H9 (cell line): ENCODE measurements around the gene ANKRD17. TPM values are rescaled to one million over a fixed set of nuclear protein-coding genes. Genes with fewer than 3 reads are reported as not detected.

Experiments used
- DNase-seq: peaks from one replicate; pipeline ENCODE4 v3.0.0-alpha.2; 2017
- H2AFZ ChIP-seq: one replicate; pipeline ENCODE4 v1.6.1; 2013; ENCODE audit warnings: mild to moderate bottlenecking, low read length, control low read depth, moderate library complexity
- H2AK5ac ChIP-seq: 2 replicates; pipeline ENCODE4 v1.6.1; 2013; ENCODE audit warnings: low read length, control low read depth, mixed read lengths; ENCODE audit not compliant: insufficient read length
- H2BK120ac ChIP-seq: one replicate; pipeline ENCODE4 v1.6.1; 2013; ENCODE audit warnings: low read depth, mild to moderate bottlenecking, low read length, control low read depth, inconsistent platforms; ENCODE audit not compliant: poor library complexity, severe bottlenecking
- H2BK12ac ChIP-seq: 2 replicates; pipeline ENCODE4 v1.6.1; 2013; ENCODE audit warnings: low read length, control low read depth, mixed read lengths, low read depth; ENCODE audit not compliant: insufficient read length
- H2BK15ac ChIP-seq: 2 replicates; pipeline ENCODE4 v1.6.1; 2013; ENCODE audit warnings: low read depth, low read length, control low read depth
- H2BK20ac ChIP-seq: one replicate; pipeline ENCODE4 v1.6.1; 2013; ENCODE audit warnings: low read depth, mild to moderate bottlenecking, low read length, control low read depth, inconsistent platforms; ENCODE audit not compliant: poor library complexity, severe bottlenecking
- H2BK5ac ChIP-seq: 2 replicates; pipeline ENCODE4 v1.6.1; 2013; ENCODE audit warnings: low read length, control low read depth, mixed read lengths; ENCODE audit not compliant: insufficient read length
- H3K14ac ChIP-seq: 2 replicates; pipeline ENCODE4 v1.6.1; 2013; ENCODE audit warnings: low read length, control low read depth; ENCODE audit not compliant: insufficient read depth
- H3K18ac ChIP-seq: 2 replicates; pipeline ENCODE4 v1.6.1; 2013; ENCODE audit warnings: low read depth, mild to moderate bottlenecking, mixed read lengths, low read length, control low read depth; ENCODE audit not compliant: insufficient read length
- H3K23ac ChIP-seq: 2 replicates; pipeline ENCODE4 v1.6.1; 2013; ENCODE audit warnings: low read length, control low read depth, mixed read lengths, low read depth; ENCODE audit not compliant: insufficient read length
- H3K23me2 ChIP-seq: 2 replicates; pipeline ENCODE4 v1.6.1; 2013; ENCODE audit warnings: low read depth, mild to moderate bottlenecking, mixed read lengths, low read length, control low read depth; ENCODE audit not compliant: insufficient read length, poor library complexity, severe bottlenecking
- H3K27ac ChIP-seq: 2 replicates; pipeline ENCODE4 v1.5.1; 2013; ENCODE audit warnings: low read length, control low read depth, mixed read lengths, low read depth; ENCODE audit not compliant: insufficient read length
- H3K27me3 ChIP-seq: 2 replicates; pipeline ENCODE4 v1.6.1; 2013; ENCODE audit warnings: low read length, control low read depth, inconsistent platforms; ENCODE audit not compliant: insufficient read depth
- H3K4ac ChIP-seq: 2 replicates; pipeline ENCODE4 v1.6.1; 2013; ENCODE audit warnings: low read depth, mild to moderate bottlenecking, control low read depth, inconsistent platforms, low read length, moderate library complexity
- H3K4me1 ChIP-seq: 2 replicates; pipeline ENCODE4 v1.6.1; 2013; ENCODE audit warnings: low read length, control low read depth, inconsistent platforms; ENCODE audit not compliant: insufficient read depth
- H3K4me2 ChIP-seq: 2 replicates; pipeline ENCODE4 v1.6.1; 2013; ENCODE audit warnings: low read length, control low read depth, mixed read lengths; ENCODE audit not compliant: insufficient read length, insufficient read depth
- H3K56ac ChIP-seq: 2 replicates; pipeline ENCODE4 v1.6.1; 2013; ENCODE audit warnings: low read depth, mild to moderate bottlenecking, mixed read lengths, low read length, control low read depth; ENCODE audit not compliant: insufficient read length
- H3K79me1 ChIP-seq: 2 replicates; pipeline ENCODE4 v1.6.1; 2013; ENCODE audit warnings: low read depth, mild to moderate bottlenecking, moderate library complexity, low read length, control low read depth, inconsistent platforms; ENCODE audit not compliant: insufficient read depth, poor library complexity, severe bottlenecking
- H3K79me2 ChIP-seq: 2 replicates; pipeline ENCODE4 v1.6.1; 2013; ENCODE audit warnings: low read length, control low read depth, inconsistent platforms; ENCODE audit not compliant: insufficient read depth
- H3K9ac ChIP-seq: 2 replicates; pipeline ENCODE4 v1.6.1; 2013; ENCODE audit warnings: low read length, control low read depth, mixed read lengths; ENCODE audit not compliant: insufficient read length; ENCODE audit errors: extremely low read depth
- H3K9me3 ChIP-seq: one replicate; pipeline ENCODE4 v1.6.1; 2013; ENCODE audit warnings: low read depth, low read length, inconsistent platforms; ENCODE audit not compliant: control insufficient read depth
- H3T11ph ChIP-seq: one replicate; pipeline ENCODE4 v1.6.1; 2013; ENCODE audit warnings: mild to moderate bottlenecking, low read length, control low read depth, inconsistent platforms
- H4K20me1 ChIP-seq: one replicate; pipeline ENCODE4 v1.6.1; 2013; ENCODE audit not compliant: control insufficient read depth, insufficient read length, insufficient read depth
- H4K5ac ChIP-seq: 2 replicates; pipeline ENCODE4 v1.6.1; 2013; ENCODE audit warnings: low read depth, mild to moderate bottlenecking, mixed read lengths, low read length, control low read depth; ENCODE audit not compliant: insufficient read length
- H4K8ac ChIP-seq: replicated peaks from 2 replicates; pipeline ENCODE4 v1.6.1; 2013; ENCODE audit warnings: low read length, control low read depth, mixed read lengths, low read depth; ENCODE audit not compliant: insufficient read length
- H4K91ac ChIP-seq: 2 replicates; pipeline ENCODE4 v1.6.1; 2013; ENCODE audit warnings: low read depth, mild to moderate bottlenecking, moderate library complexity, mixed read lengths, low read length, control low read depth; ENCODE audit not compliant: insufficient read length
- H3K27ac Mint-ChIP-seq, 3 experiments: 2 replicates in 2 of 3; 3 replicates in 1 of 3; pipeline ENCODE4 v1.8.0; 2020 to 2021; ENCODE audit warnings: mixed read lengths in 3 of 3, mild to moderate bottlenecking in 1 of 3, moderate library complexity in 1 of 3
- H3K27me3 Mint-ChIP-seq: 2 replicates; pipeline ENCODE4 v1.8.0; 2021; ENCODE audit warnings: low read depth, mild to moderate bottlenecking, moderate library complexity, mixed read lengths
- H3K36me3 Mint-ChIP-seq, 3 experiments: 2 replicates in 2 of 3; 3 replicates in 1 of 3; pipeline ENCODE4 v1.8.0; 2020 to 2021; ENCODE audit warnings: low read depth in 3 of 3, mixed read lengths in 3 of 3; ENCODE audit not compliant: insufficient read depth in 1 of 3
- H3K4me1 Mint-ChIP-seq, 2 experiments: 2 replicates each; pipeline ENCODE4 v1.8.0; 2020; ENCODE audit warnings: mixed read lengths in 2 of 2
- H3K4me3 Mint-ChIP-seq, 2 experiments: 2 replicates in 1 of 2; 3 replicates in 1 of 2; pipeline ENCODE4 v1.8.0; 2020 to 2021; ENCODE audit warnings: mild to moderate bottlenecking in 2 of 2, mixed read lengths in 2 of 2, moderate library complexity in 1 of 2
- H3K9me3 Mint-ChIP-seq, 2 experiments: 2 replicates in 1 of 2; 3 replicates in 1 of 2; pipeline ENCODE4 v1.8.0; 2020; ENCODE audit warnings: mild to moderate bottlenecking in 2 of 2, mixed read lengths in 2 of 2, moderate library complexity in 1 of 2
- WGBS: extraction: QIAGEN DNeasy Blood & Tissue Kit; methylation state at CpG from one replicate; pipeline ENCODE4 v1.1.7; 2013; ENCODE audit warnings: missing lambda C conversion rate, low lambda C conversion rate, mixed read lengths; ENCODE audit not compliant: insufficient read length; ENCODE audit errors: extremely low coverage; 5-methylcytosine and 5-hydroxymethylcytosine counted together
- total RNA-seq: library from RNA; stranded (reverse); gene quantifications from 2 replicates; pipeline ENCODE4 v1.2.1, GENCODE V29; 2021
- TF ChIP-seq, protein P1 (sequence below): fragments of 200-600 bp; sonication (generic); conservative IDR thresholded peaks from 3 replicates; pipeline ENCODE4 v1.8.0; 2021; ENCODE audit warnings: antibody characterized with exemption, mild to moderate bottlenecking

ANKRD17 gene
- total RNA-seq, 1 experiment from 2014 or later: 82.4 TPM

DNA sequence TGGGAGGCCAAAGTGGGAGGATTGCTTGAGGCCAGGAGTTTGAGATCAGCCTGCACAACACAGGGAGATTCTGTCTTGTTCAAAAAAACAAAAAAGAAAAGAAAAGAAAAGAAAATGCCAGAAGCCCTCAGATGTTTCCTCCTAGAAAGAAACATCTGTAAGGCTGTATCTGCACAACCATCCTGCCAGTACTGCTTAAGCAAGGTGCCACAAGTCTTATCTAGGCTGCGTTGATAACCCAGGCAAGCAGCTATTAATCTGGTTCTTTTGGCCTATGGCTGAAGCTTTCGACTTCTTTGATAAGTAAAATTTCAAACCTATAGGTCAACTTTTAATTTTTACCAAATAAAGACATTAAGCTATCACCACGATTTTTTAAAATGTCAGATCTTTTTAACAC, 192.2 kb downstream of the ANKRD17 start:
- Histone ChIP-seq H3K27ac (no peak overlapping the region), H3K27me3 (no peaks in the 10 kb centered on the region), H3K79me1 (no peaks in the 10 kb centered on the region), H2BK12ac (no peak overlapping the region), H3K4me1 (no peaks in the 10 kb centered on the region), H3K18ac (no peak overlapping the region), H4K8ac (no peak overlapping the region), H3K9me3 (no peaks in the 10 kb centered on the region), H3K14ac (no peak overlapping the region), H2AK5ac (no peak overlapping the region), H3K4ac (no peak overlapping the region), H2BK20ac (no peak overlapping the region), H3K23me2 (no peaks in the 10 kb centered on the region), H3K79me2 (0 out of 2 replicates have a peak, but pooled peaks cover 2% of the 10 kb centered on the region), H2BK15ac (no peak overlapping the region), H3K9ac (no peak overlapping the region), H3K56ac (no peak overlapping the region), H2BK120ac (no peak overlapping the region), H2AFZ (no peak overlapping the region), H4K20me1 (no peaks in the 10 kb centered on the region), H4K5ac (no peak overlapping the region), H3K4me2 (no peak overlapping the region), H2BK5ac (no peak overlapping the region), H3K23ac (no peak overlapping the region), H4K91ac (no peak overlapping the region), H3T11ph (no peak overlapping the region)
- H3K4me1 Mint-ChIP-seq: peaks cover 11 to 12% of the 10 kb centered on the region in 2 experiments
- no peak overlapping the region for H3K27ac Mint-ChIP-seq
- H3K27me3 Mint-ChIP-seq: no peaks in the 10 kb centered on the region
- peaks cover 8 to 29% (median 20%) of the 10 kb centered on the region in 3 experiments; a peak in 5 of 7 replicates for H3K36me3 Mint-ChIP-seq
- no peak overlapping the region for H3K4me3 Mint-ChIP-seq
- TF ChIP-seq, protein P1, sequence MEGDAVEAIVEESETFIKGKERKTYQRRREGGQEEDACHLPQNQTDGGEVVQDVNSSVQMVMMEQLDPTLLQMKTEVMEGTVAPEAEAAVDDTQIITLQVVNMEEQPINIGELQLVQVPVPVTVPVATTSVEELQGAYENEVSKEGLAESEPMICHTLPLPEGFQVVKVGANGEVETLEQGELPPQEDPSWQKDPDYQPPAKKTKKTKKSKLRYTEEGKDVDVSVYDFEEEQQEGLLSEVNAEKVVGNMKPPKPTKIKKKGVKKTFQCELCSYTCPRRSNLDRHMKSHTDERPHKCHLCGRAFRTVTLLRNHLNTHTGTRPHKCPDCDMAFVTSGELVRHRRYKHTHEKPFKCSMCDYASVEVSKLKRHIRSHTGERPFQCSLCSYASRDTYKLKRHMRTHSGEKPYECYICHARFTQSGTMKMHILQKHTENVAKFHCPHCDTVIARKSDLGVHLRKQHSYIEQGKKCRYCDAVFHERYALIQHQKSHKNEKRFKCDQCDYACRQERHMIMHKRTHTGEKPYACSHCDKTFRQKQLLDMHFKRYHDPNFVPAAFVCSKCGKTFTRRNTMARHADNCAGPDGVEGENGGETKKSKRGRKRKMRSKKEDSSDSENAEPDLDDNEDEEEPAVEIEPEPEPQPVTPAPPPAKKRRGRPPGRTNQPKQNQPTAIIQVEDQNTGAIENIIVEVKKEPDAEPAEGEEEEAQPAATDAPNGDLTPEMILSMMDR: no peak
- DNase-seq: no peak
- H3K9me3 Mint-ChIP-seq: no peaks in the 10 kb centered on the region
- no CpG with 5 or more reads among the region's 3 CpGs for WGBS
